ENCODE results near the gene PRUNE2. TPM values are rescaled to one million over a fixed set of nuclear protein-coding genes. Genes with fewer than 3 reads are reported as not detected.

PRUNE2 gene
- polyA plus RNA-seq, 1 donor from 2014 or later, result not detected

DNA sequence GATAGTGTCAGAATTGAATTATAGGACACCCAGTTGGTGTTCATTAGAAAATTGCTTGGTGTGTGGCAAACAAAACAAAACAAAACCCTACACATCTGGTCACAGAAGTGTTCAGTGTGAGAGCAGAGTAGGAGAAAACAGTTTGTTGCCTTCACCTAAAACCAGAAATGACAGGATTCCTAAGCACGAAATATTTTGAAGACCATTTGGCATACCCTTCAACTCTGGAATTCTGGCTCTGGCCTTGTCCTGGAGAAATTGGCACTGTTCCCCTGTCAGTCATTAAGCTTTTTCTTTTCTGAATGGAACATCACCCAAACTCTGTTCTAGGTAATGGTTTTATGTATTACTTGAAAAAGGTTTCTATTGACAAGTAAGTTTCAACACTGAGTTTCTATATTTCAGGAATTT lies 251.9 kb downstream of the PRUNE2 start:
- Mint-ChIP-seq H3K36me3 (no peaks in the 10 kb centered on the region), H3K4me3 (no peak overlapping the region), H3K27ac (no peak overlapping the region), H3K4me1 (peaks cover 7 to 16% (median 12%) of the 10 kb centered on the region in 3 donors), H3K27me3 (peaks cover 2% of the 10 kb centered on the region), H3K9me3 (no peaks in the 10 kb centered on the region)

- Mint-ChIP-seq H3K9me3 (no peaks in the 10 kb centered on the region), H3K36me3 (no peaks in the 10 kb centered on the region), H3K27me3 (no peaks in the 10 kb centered on the region), H3K27ac (no peak overlapping the region), H3K4me3 (no peak overlapping the region), H3K4me1 (peaks cover 7 to 16% (median 12%) of the 10 kb centered on the region in 3 donors)
These were observed 253.0 kb downstream of the PRUNE2 start for GRCh38 chr9:76652894-76653293.

- H3K36me3 Mint-ChIP-seq, result no peaks in the 10 kb centered on the region
- peaks cover 7 to 16% (median 12%) of the 10 kb centered on the region in 3 donors for H3K4me1 Mint-ChIP-seq
- H3K4me3 Mint-ChIP-seq, result peak overlapping the region; percentile 24 to 77 (median 64)
- peak overlapping the region in 1 of 3 donors; percentile 11 for H3K27ac Mint-ChIP-seq
- H3K27me3 Mint-ChIP-seq, result no peaks in the 10 kb centered on the region
- H3K9me3 Mint-ChIP-seq, result no peaks in the 10 kb centered on the region
These were observed 254.7 kb downstream of the PRUNE2 start for GRCh38 chr9:76651119-76651705.

DNA sequence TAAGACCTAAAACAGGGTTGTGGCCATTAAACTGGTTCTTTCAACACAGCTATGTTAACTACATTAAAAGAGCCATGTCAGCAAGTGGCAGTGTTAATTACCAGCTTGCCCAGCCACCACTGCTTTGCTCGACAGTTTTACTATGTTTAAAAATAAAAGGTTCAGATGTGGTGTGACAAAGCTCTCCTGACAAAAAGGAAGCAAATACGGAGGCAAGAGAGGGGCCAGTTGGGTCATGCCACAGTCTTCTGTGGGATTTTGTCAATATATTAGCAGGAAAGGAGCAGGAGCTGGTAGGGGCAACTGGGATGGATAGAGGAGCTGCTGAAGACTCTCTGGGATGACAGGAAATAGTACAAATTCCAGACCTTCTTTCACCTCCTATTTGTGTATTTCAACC lies 255.2 kb downstream of the PRUNE2 start:
- Mint-ChIP-seq H3K27ac (no peak overlapping the region), H3K4me1 (peaks cover 7 to 16% (median 12%) of the 10 kb centered on the region in 3 donors), H3K9me3 (no peaks in the 10 kb centered on the region)

DNA sequence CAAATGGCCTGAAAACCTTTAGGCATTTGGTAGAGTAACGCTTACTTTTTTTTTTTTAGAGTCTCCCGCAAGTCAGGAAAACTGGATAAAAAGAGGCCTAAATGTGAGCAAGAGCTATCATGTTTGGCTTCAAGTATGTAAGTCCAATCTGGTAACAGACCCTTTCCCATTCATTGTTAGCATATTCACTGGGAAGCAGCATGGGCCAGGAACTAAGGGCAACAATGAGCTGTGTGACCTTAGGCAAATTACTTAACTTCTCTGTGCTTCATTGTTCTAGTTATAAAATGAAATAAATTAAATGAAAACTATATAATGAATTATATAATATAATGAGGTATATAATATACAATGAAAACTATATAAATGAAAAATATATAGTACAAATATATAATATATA lies 256.0 kb downstream of the PRUNE2 start:
- no peak overlapping the region for H3K27ac Mint-ChIP-seq
- H3K4me1 Mint-ChIP-seq, result peaks cover 7 to 16% (median 12%) of the 10 kb centered on the region in 3 donors
- H3K27me3 Mint-ChIP-seq, result no peaks in the 10 kb centered on the region
- no peak overlapping the region for H3K4me3 Mint-ChIP-seq
- H3K36me3 Mint-ChIP-seq, result no peaks in the 10 kb centered on the region
- H3K9me3 Mint-ChIP-seq, result no peaks in the 10 kb centered on the region

More for the DNA sequence above, 255.2 kb downstream of the PRUNE2 start:
- H3K36me3 Mint-ChIP-seq, result no peaks in the 10 kb centered on the region
- H3K4me3 Mint-ChIP-seq, result peak overlapping the region in 3 of 4 donors; percentile 24 to 70 (median 45)
- H3K27me3 Mint-ChIP-seq, result no peaks in the 10 kb centered on the region

DNA sequence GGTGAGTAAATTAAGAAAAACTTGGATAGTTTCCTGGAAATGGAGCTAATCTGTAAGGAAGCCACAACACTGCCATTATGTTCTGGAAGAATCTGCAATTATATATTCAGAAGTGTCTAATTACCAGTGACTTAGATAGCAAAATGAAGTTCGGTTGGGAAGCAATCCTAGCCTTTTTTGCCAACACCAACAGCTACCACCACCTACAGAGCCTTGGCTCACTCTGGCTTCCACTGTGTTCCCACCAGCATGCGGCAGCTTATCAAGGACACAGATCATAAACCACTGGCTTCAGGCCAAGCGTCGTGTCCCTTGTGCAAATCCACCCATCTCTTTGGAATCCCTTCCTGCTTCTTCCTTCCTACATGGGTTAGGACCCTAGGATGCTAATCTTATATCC lies 259.7 kb downstream of the PRUNE2 start:
- Mint-ChIP-seq H3K27me3 (no peaks in the 10 kb centered on the region), H3K9me3 (no peaks in the 10 kb centered on the region), H3K4me3 (no peak overlapping the region), H3K36me3 (no peaks in the 10 kb centered on the region), H3K27ac (no peak overlapping the region), H3K4me1 (peaks cover 13 to 19% (median 17%) of the 10 kb centered on the region in 3 donors)

DNA sequence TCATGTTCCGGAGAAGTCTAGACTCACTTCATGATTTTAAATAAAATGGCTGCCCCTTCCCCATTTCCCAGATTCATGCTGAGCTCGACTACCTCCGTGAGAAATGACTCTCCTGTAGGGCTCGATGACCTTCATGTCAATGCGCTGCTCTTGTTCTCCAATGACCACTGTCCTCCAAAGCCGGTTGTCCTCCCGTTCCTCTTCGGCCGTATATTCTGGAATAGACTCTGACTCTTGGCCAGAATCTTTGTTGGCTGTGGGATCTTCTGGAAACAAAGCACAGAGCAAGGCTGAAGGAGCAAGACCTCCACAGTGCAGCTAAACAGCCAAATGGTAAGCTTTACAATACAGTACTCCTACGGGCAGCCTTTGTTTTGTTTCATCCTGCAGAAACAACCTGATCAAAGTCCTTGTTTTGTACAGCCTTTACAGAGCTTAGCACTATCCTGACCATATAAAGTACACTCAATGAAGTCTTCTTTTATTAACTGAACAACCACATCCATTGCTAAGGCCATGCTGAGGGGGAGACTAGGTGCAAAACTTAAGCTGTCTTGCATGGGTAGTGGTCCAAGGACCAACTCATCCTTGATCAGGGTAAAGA lies 261.2 kb downstream of the PRUNE2 start:
- no peaks in the 10 kb centered on the region for H3K27me3 Mint-ChIP-seq
- no peaks in the 10 kb centered on the region for H3K36me3 Mint-ChIP-seq
- H3K4me3 Mint-ChIP-seq, result no peak overlapping the region
- peaks cover 6 to 10% (median 9%) of the 10 kb centered on the region in 3 donors for H3K4me1 Mint-ChIP-seq
- no peak overlapping the region for H3K27ac Mint-ChIP-seq
- no peaks in the 10 kb centered on the region for H3K9me3 Mint-ChIP-seq

DNA sequence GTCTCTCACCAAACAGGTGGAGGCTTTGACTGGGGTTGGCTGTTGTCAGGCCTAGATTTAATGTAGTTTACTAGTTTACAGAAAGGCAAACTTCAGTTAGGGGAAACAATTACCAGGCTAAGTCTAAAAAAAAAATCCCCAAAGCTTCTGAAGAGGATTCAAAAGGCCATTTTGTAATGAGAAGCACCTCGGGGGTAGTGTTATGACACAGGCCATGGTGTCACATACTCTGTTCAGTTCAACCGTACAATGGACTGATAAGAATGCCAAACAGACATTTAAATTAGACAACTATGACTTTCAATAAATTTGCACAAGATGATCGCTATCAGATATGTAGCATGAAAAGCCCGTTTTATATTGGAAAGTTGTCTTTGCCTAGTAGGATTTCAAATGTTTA lies 261.7 kb downstream of the PRUNE2 start:
- Mint-ChIP-seq H3K27ac (no peak overlapping the region), H3K4me1 (peaks cover 6 to 10% (median 9%) of the 10 kb centered on the region in 3 donors), H3K4me3 (no peak overlapping the region), H3K9me3 (no peaks in the 10 kb centered on the region), H3K36me3 (no peaks in the 10 kb centered on the region), H3K27me3 (no peaks in the 10 kb centered on the region)

GRCh38 chr9:76643399-76644117 lies 262.4 kb downstream of the PRUNE2 start:
- Mint-ChIP-seq H3K9me3 (no peaks in the 10 kb centered on the region), H3K27ac (no peak overlapping the region), H3K27me3 (no peaks in the 10 kb centered on the region), H3K4me1 (peaks cover 6 to 10% (median 9%) of the 10 kb centered on the region in 3 donors), H3K4me3 (peak overlapping the region in 1 of 4 donors; percentile 5), H3K36me3 (no peaks in the 10 kb centered on the region)

DNA sequence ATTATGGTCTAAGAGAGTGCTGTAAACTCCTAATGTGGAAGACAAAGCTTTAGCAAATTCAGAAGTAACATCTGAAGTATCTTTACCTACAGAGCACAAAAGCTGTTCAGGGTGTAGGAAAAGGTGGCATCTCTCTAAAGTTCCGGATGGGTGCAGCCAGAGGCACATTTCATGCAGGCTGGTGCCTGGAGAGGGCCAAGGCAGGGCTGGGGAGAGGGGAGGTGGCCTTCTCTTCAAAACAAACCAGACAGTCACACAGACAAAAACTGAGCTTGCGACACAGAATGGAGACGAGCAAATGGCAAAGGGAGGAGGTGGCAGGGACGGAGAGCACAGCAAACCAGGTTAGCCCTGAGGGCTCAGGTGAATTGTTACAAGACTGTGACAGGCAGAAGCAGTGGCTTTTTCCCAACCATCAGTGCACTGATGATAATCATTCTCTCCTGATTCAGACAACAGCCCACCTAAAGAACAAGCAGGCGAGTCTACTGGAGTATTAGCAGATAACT lies 263.2 kb downstream of the PRUNE2 start:
- no peaks in the 10 kb centered on the region for H3K36me3 Mint-ChIP-seq
- peaks cover 6 to 10% (median 9%) of the 10 kb centered on the region in 3 donors for H3K4me1 Mint-ChIP-seq
- no peaks in the 10 kb centered on the region for H3K27me3 Mint-ChIP-seq
- no peaks in the 10 kb centered on the region for H3K9me3 Mint-ChIP-seq
- peak overlapping the region in 1 of 3 donors; percentile 19 for H3K27ac Mint-ChIP-seq
- H3K4me3 Mint-ChIP-seq, result peak overlapping the region in 1 of 4 donors; percentile 86

DNA sequence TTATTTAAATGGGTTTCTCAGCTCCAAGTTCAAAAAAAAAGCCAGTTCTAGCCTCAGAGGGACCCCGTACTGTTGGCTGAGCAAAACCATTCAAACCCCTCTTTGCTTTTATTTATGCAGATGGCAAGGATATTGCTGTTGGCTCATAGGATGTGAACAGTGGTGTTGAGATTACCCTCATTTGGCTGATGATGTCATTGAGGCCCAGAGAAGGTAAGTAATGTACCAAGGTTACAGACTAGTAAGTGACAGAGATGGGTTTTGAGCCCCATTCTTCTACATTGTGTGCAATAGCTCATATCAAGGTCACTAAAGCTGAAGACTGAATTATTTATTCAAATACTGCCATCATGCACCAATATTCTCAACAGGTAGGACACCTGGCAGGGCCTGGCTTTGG lies 263.8 kb downstream of the PRUNE2 start:
- H3K27ac Mint-ChIP-seq, result no peak overlapping the region
- peaks cover 6 to 12% (median 9%) of the 10 kb centered on the region in 3 donors for H3K4me1 Mint-ChIP-seq
- no peaks in the 10 kb centered on the region for H3K9me3 Mint-ChIP-seq
- H3K4me3 Mint-ChIP-seq, result no peak overlapping the region
- no peaks in the 10 kb centered on the region for H3K36me3 Mint-ChIP-seq
- H3K27me3 Mint-ChIP-seq, result no peaks in the 10 kb centered on the region

- Mint-ChIP-seq H3K27me3 (no peaks in the 10 kb centered on the region), H3K4me1 (peaks cover 0 to 3% (median 0%) of the 10 kb centered on the region in 3 donors), H3K27ac (no peak overlapping the region), H3K4me3 (no peak overlapping the region), H3K36me3 (no peaks in the 10 kb centered on the region), H3K9me3 (no peaks in the 10 kb centered on the region)
These were observed 267.9 kb downstream of the PRUNE2 start for GRCh38 chr9:76638001-76638400.

DNA sequence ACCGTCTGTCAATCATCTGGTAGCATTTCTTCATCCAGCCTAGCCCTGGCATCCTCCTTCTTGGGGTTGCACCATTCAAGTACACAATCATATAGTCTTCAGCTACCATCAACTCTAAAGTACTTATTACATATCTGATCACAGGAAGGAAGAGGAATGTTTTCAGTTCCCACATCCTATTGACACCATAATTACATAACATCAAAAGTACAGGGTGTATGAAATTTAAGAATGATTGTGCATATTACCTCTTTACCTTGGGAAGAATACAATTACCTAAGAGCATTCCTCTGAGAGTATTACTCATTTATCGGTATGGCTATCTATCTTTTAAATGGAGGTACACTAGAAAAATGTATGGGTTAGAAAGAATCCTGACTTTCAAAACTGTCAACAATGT lies 268.5 kb downstream of the PRUNE2 start:
- H3K4me1 Mint-ChIP-seq, result peaks cover 0 to 2% (median 0%) of the 10 kb centered on the region in 3 donors
- H3K36me3 Mint-ChIP-seq, result no peaks in the 10 kb centered on the region
- no peak overlapping the region for H3K27ac Mint-ChIP-seq
- no peak overlapping the region for H3K4me3 Mint-ChIP-seq
- no peaks in the 10 kb centered on the region for H3K27me3 Mint-ChIP-seq
- H3K9me3 Mint-ChIP-seq, result no peaks in the 10 kb centered on the region

GRCh38 chr9:76634356-76635054 lies 271.4 kb downstream of the PRUNE2 start:
- H3K4me3 Mint-ChIP-seq, result no peak overlapping the region
- H3K27ac Mint-ChIP-seq, result peak overlapping the region in 1 of 3 donors; percentile 11
- H3K36me3 Mint-ChIP-seq, result no peaks in the 10 kb centered on the region

GRCh38 chr9:76630916-76631315 lies 275.0 kb downstream of the PRUNE2 start:
- peaks cover 7% of the 10 kb centered on the region for H3K27me3 Mint-ChIP-seq
- H3K4me3 Mint-ChIP-seq, result no peak overlapping the region
- no peaks in the 10 kb centered on the region for H3K4me1 Mint-ChIP-seq
- no peak overlapping the region for H3K27ac Mint-ChIP-seq
- H3K9me3 Mint-ChIP-seq, result no peaks in the 10 kb centered on the region
- no peaks in the 10 kb centered on the region for H3K36me3 Mint-ChIP-seq

More at GRCh38 chr9:76634356-76635054, 271.4 kb downstream of the PRUNE2 start:
- peaks cover 0 to 2% (median 0%) of the 10 kb centered on the region in 3 donors for H3K4me1 Mint-ChIP-seq
- no peaks in the 10 kb centered on the region for H3K27me3 Mint-ChIP-seq
- H3K9me3 Mint-ChIP-seq, result no peaks in the 10 kb centered on the region

All from IgD-negative memory B cell (primary cell).